ENCODE measurements around the gene BCAP31. TPM values are rescaled to one million over a fixed set of nuclear protein-coding genes. Genes with fewer than 3 reads are reported as not detected.

BCAP31 gene
- total RNA-seq, 4 donors from 2014 or later: 76.1 to 125 (median 104) TPM

DNA sequence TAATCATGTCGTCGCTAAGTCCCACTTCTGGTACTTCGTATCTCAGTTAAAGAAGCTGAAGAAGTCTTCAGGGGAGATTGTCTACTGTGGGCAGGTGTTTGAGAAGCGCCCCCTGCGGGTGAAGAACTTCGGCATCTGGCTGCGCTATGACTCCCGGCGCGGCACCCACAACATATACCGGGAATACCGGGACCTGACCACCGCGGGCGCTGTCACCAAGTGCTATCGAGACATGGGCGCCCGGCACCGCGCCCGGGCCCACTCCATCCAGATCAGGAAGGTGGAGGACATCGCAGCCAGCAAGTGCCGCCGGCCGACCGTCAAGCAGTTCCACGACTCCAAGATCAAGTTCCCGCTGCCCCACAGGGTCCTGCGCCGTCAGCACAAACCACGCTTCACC lies 61.9 kb downstream of the BCAP31 start:
- Histone ChIP-seq H3K27ac (no peak overlapping the region), H3K27me3 (peaks cover 14% of the 10 kb centered on the region), H3K4me3 (no peak overlapping the region), H3K36me3 (no peaks in the 10 kb centered on the region), H3K4me1 (peaks cover 0 to 5% (median 0%) of the 10 kb centered on the region in 3 donors), H3K9me3 (no peaks in the 10 kb centered on the region)
- TF ChIP-seq EP300 (IDR thresholded peaks at IDR 0.05) (no peak), POLR2A (IDR thresholded peaks at IDR 0.05) (no peak), POLR2AphosphoS5 (IDR thresholded peaks at IDR 0.05) (no peak)
- TF ChIP-seq, protein P1, sequence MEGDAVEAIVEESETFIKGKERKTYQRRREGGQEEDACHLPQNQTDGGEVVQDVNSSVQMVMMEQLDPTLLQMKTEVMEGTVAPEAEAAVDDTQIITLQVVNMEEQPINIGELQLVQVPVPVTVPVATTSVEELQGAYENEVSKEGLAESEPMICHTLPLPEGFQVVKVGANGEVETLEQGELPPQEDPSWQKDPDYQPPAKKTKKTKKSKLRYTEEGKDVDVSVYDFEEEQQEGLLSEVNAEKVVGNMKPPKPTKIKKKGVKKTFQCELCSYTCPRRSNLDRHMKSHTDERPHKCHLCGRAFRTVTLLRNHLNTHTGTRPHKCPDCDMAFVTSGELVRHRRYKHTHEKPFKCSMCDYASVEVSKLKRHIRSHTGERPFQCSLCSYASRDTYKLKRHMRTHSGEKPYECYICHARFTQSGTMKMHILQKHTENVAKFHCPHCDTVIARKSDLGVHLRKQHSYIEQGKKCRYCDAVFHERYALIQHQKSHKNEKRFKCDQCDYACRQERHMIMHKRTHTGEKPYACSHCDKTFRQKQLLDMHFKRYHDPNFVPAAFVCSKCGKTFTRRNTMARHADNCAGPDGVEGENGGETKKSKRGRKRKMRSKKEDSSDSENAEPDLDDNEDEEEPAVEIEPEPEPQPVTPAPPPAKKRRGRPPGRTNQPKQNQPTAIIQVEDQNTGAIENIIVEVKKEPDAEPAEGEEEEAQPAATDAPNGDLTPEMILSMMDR (IDR thresholded peaks at IDR 0.05): peak in 2 of 4 experiments; percentile 28 to 52
- ATAC-seq: no peak
- 0% methylated on average over 2 of the region's 31 CpGs; no CpG with 5 or more reads in 1 of the 2 donors for WGBS, 2 donors (ENCODE audit: low coverage in 1 of 2)

DNA sequence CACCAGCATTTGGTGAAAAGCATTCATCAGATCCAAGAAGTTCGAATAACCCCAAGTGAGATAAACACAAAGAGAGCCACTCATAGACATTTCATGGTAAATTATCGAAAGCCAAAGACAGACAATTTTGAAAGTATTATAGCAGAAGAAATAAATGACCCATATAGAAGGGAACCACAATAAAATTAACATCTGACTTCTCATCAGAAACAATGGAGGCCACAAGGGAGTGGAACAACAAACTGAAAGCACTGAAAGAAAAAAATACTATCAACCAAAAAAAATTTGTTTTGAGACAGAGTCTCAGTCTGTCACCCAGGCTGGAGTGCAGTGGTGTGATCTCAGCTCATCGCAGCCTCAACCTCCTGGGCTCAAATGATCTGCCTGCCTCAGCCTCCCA lies 64.9 kb downstream of the BCAP31 start:
- Histone ChIP-seq H3K9me3 (no peaks in the 10 kb centered on the region), H3K4me1 (peaks cover 0 to 5% (median 0%) of the 10 kb centered on the region in 3 donors), H3K36me3 (no peaks in the 10 kb centered on the region), H3K4me3 (no peak overlapping the region), H3K27me3 (peaks cover 14% of the 10 kb centered on the region), H3K27ac (no peak overlapping the region)
- no peak for TF ChIP-seq POLR2A (IDR thresholded peaks at IDR 0.05)
- no peak for TF ChIP-seq EP300 (IDR thresholded peaks at IDR 0.05)
- TF ChIP-seq, protein P1 (IDR thresholded peaks at IDR 0.05): no peak
- TF ChIP-seq POLR2AphosphoS5 (IDR thresholded peaks at IDR 0.05): no peak
- whole genome bisulfite sequencing, 2 donors (ENCODE audit: low coverage in 1 of 2): 86 to 89% methylated on average over 1 to 3 of the region's 3 CpGs
- no peak for ATAC-seq

DNA sequence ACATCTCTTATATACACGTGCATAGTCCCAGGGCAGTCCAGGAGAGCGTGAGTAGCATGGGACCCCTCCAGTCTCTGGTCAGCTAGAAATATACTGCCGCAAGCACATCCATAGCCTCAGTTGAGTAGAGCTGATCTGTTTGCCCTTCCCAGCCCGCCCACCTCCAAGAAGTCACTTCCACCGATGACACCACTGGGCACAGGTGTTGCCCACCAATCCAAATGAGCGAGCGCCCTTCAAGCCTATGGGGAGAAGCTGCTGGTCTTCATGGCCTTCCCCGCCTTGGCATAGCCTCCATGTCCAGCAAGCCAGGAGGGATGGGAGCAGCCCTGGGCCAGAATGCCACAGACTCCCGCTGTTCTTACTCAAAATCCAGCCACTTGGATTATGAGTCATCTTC lies 67.0 kb downstream of the BCAP31 start:
- Histone ChIP-seq H3K4me3 (no peak overlapping the region), H3K27me3 (peaks cover 4% of the 10 kb centered on the region), H3K4me1 (peaks cover 0 to 1% (median 0%) of the 10 kb centered on the region in 3 donors), H3K36me3 (no peaks in the 10 kb centered on the region), H3K27ac (no peak overlapping the region), H3K9me3 (peaks cover 0 to 5% (median 0%) of the 10 kb centered on the region in 3 donors)
- no peak for ATAC-seq
- TF ChIP-seq, protein P1 (IDR thresholded peaks at IDR 0.05): no peak
- WGBS, 2 donors (ENCODE audit: low coverage in 1 of 2): no CpG with 5 or more reads among the region's 9 CpGs

DNA sequence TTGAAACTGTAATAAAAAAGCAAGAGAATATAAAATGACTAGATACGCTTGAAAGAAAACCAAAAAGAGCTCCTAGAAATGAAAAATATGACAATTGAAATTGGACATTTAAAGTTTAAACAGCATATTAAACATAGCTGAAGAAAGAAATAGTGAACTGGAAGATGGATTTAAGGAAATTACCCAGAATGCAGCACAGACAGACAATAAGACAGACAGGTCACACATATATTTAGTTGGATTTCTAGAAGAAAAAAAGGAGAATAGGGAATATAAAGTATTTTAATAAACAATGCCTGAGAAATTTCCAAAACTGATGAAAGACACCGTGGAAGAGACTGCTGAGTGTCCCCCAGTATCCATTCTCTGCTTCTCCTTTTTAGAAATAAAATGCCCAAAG lies 70.6 kb downstream of the BCAP31 start:
- no peaks in the 10 kb centered on the region for H3K4me1 ChIP-seq
- no peaks in the 10 kb centered on the region for H3K36me3 ChIP-seq
- peaks cover 18% of the 10 kb centered on the region for H3K27me3 ChIP-seq
- ATAC-seq: no peak
- no peak overlapping the region for H3K4me3 ChIP-seq
- no peak for TF ChIP-seq EP300 (IDR thresholded peaks at IDR 0.05)
- no peak for TF ChIP-seq POLR2AphosphoS5 (IDR thresholded peaks at IDR 0.05)
- TF ChIP-seq POLR2A (IDR thresholded peaks at IDR 0.05): no peak
- TF ChIP-seq, protein P1 (IDR thresholded peaks at IDR 0.05): no peak
- peaks cover 0 to 5% (median 0%) of the 10 kb centered on the region in 3 donors for H3K9me3 ChIP-seq
- WGBS, 2 donors (ENCODE audit: low coverage in 1 of 2): 82 to 100% methylated on average over 2 of the region's 2 CpGs
- no peak overlapping the region for H3K27ac ChIP-seq

DNA sequence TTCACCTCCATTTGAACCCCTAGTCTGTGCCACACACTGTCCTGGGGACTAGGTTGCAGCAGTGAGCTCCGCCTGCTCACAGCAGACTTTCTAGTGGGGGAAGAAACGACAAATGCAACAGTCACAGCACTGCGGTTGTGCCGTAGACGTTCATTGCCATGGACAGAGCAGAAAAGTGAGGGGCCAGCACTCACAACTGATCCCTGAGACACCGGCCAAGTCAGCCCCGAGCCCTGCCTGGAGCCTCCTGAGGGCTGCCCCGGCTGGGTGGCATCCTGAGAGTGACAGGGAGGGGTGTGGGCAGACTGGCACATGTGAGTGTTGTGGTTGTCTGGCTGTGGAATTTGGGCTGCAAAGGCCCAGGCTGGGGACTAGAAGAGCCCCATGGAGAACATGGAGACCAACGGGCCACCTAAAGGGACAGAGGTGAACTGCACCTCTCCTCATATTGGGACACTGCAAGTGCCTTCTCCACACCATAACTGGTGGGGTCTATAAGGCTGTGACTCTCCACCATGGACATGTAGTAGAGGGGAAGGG lies 72.6 kb downstream of the BCAP31 start:
- Histone ChIP-seq H3K4me3 (no peak overlapping the region), H3K27me3 (peaks cover 37% of the 10 kb centered on the region), H3K36me3 (no peaks in the 10 kb centered on the region), H3K9me3 (peaks cover 0 to 5% (median 0%) of the 10 kb centered on the region in 3 donors), H3K4me1 (peaks cover 0 to 16% (median 0%) of the 10 kb centered on the region in 3 donors), H3K27ac (no peak overlapping the region)
- WGBS, 2 donors (ENCODE audit: low coverage in 1 of 2): no CpG with 5 or more reads among the region's 9 CpGs
- TF ChIP-seq POLR2AphosphoS5 (IDR thresholded peaks at IDR 0.05) (no peak), POLR2A (IDR thresholded peaks at IDR 0.05) (no peak), EP300 (IDR thresholded peaks at IDR 0.05) (no peak)
- TF ChIP-seq, protein P1 (IDR thresholded peaks at IDR 0.05): no peak
- ATAC-seq: no peak

Measured in gastroesophageal sphincter (tissue), 4 donors.